Ishikawa (cell line): ENCODE data around the gene FMN2.

Experiments used
- CEBPB ChIP-seq: IDR thresholded peaks from 2 replicates; pipeline ENCODE4 v1.6.1; 2012
- CREB1 ChIP-seq: IDR thresholded peaks from 2 replicates; pipeline ENCODE4 v1.6.1; 2012; ENCODE audit warnings: low read depth
- EGR1 ChIP-seq: IDR thresholded peaks from 2 replicates; pipeline ENCODE4 v1.6.1; 2012
- EP300 ChIP-seq: IDR thresholded peaks from 2 replicates; pipeline ENCODE4 v1.6.1; 2012; ENCODE audit warnings: borderline replicate concordance
- FOXM1 ChIP-seq: IDR thresholded peaks from 2 replicates; pipeline ENCODE4 v1.6.1; 2012; ENCODE audit warnings: low read depth, borderline replicate concordance
- MAX ChIP-seq: IDR thresholded peaks from 2 replicates; pipeline ENCODE4 v1.6.1; 2012
- NFIC ChIP-seq: IDR thresholded peaks from 2 replicates; pipeline ENCODE4 v1.6.1; 2012
- RAD21 ChIP-seq: IDR thresholded peaks from 2 replicates; pipeline ENCODE4 v1.6.1; 2012; ENCODE audit warnings: low read depth
- REST ChIP-seq: IDR thresholded peaks from 2 replicates; pipeline ENCODE4 v1.6.1; 2012; ENCODE audit warnings: low read depth, mild to moderate bottlenecking
- TAF1 ChIP-seq: IDR thresholded peaks from 2 replicates; pipeline ENCODE4 v1.6.1; 2012; ENCODE audit warnings: low read depth, mild to moderate bottlenecking
- TEAD4 ChIP-seq: IDR thresholded peaks from 2 replicates; pipeline ENCODE4 v1.6.1; 2012
- YY1 ChIP-seq: IDR thresholded peaks from 2 replicates; pipeline ENCODE4 v1.6.1; 2012; ENCODE audit warnings: low read depth
- TF ChIP-seq, protein P1 (sequence below): IDR thresholded peaks from 2 replicates; pipeline ENCODE4 v1.6.1; 2012

DNA sequence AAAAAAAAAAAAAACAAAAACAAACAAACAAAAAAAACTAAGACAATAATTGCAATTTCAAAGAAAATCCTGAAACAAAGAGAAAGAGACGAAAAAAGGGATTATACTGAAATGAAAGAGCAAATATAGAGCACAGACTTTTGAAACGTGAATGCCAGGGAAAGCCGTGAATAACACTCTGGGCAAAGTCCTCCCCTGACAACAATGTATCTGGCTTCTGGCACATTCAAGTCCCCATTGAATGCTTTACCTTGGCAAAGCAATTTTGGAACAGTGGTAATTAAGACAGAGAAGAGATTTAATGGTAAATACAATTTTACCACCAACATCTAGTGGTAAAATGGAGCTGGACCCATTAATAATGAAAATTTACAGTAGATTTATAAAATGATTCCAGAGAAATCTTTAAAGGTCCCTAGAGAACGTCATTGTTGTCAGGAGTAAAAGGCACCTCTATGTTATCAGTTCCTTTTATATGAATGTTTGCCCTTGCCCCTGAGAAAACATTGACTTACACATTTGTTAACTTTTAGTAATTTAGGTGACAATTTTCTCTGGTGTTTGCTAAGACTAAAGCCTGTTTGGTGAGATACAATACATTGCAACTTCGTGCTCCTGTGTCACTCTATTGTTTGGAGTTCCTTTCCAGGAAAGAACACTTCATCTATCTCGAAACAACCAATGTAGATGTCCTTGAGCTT, 430.6 kb downstream of the FMN2 start:
- TF ChIP-seq EP300 (no peak), EGR1 (no peak), MAX (no peak), FOXM1 (no peak), CREB1 (no peak), RAD21 (no peak), TEAD4 (no peak), NFIC (no peak), YY1 (no peak), CEBPB (no peak), TAF1 (no peak), REST (no peak)
- TF ChIP-seq, protein P1, sequence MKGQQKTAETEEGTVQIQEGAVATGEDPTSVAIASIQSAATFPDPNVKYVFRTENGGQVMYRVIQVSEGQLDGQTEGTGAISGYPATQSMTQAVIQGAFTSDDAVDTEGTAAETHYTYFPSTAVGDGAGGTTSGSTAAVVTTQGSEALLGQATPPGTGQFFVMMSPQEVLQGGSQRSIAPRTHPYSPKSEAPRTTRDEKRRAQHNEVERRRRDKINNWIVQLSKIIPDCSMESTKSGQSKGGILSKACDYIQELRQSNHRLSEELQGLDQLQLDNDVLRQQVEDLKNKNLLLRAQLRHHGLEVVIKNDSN, result no peak
